NT2/D1 (cell line): ENCODE data around the gene NRP1.

Source experiments
- SUZ12 ChIP-seq: IDR thresholded peaks from 2 replicates; pipeline ENCODE4 v1.6.1; 2011; ENCODE audit not compliant: insufficient read length, insufficient read depth; ENCODE audit errors: extremely low read depth
- ZNF274 ChIP-seq: IDR thresholded peaks from 2 replicates; pipeline ENCODE4 v1.6.1; 2011; ENCODE audit warnings: mild to moderate bottlenecking, low read depth, low read length

GRCh38 chr10:33252324-33252723 is 82.1 kb downstream of the NRP1 start:
- TF ChIP-seq SUZ12 (no peak), ZNF274 (no peak)
